B cell (primary cell): ENCODE data around the gene KPNB1. TPM values are rescaled to one million over a fixed set of nuclear protein-coding genes. Genes with fewer than 3 reads are reported as not detected.

Experiments
- ATAC-seq: fragments of 200-7000 bp; cut with Tn5 transposase; one replicate; pipeline ENCODE4 v1.10.0; 2021; ENCODE audit warnings: low read depth, mild to moderate bottlenecking, moderate number of reproducible peaks, moderate library complexity
- CTCF ChIA-PET: fragments of 350-600 bp; sonication (Branson Sonifier 250); formaldehyde crosslinking; loops from one replicate; lab custom pipeline; 2021; ENCODE audit warnings: antibody characterized with exemption, inconsistent platforms; lab: Charles Lee
- POLR2A ChIA-PET: fragments of 350-600 bp; sonication (Branson Sonifier 250); formaldehyde crosslinking; loops from one replicate; lab custom pipeline; 2021; ENCODE audit warnings: antibody characterized with exemption; lab: Charles Lee
- DNase-seq: peaks from one replicate; pipeline ENCODE4 v3.0.0; 2013
- H2AFZ ChIP-seq: 2 replicates; pipeline ENCODE4 v1.6.1; 2012; ENCODE audit warnings: mild to moderate bottlenecking, low read depth, low read length; ENCODE audit not compliant: insufficient read depth, poor library complexity, severe bottlenecking
- H3K27ac ChIP-seq, 2 donors: 1 replicate in 1 of 2; 2 replicates in 1 of 2; pipeline ENCODE4 v1.5.1; 2012 to 2013; ENCODE audit warnings: low read length in 2 of 2, mild to moderate bottlenecking in 2 of 2, moderate library complexity in 1 of 2
- H3K27me3 ChIP-seq, 4 experiments: fragments of 200-600 bp in 1 of 4; sonication (generic) in 1 of 4; replicated peaks in 1 of 4; 1 replicate in 2 of 4; 2 replicates in 2 of 4; pipeline versions ENCODE4 v1.6.1 to v1.7.0; 2013 to 2016; ENCODE audit warnings: low read length in 3 of 4, mild to moderate bottlenecking in 2 of 4, mixed read lengths in 1 of 4, moderate library complexity in 1 of 4; ENCODE audit not compliant: insufficient read depth in 4 of 4, control insufficient read depth in 3 of 4; ENCODE audit errors: control extremely low read depth in 1 of 4
- H3K36me3 ChIP-seq, 2 experiments: replicated peaks in 1 of 2; 1 replicate in 1 of 2; 2 replicates in 1 of 2; pipeline versions ENCODE4 v1.6.1 to v1.7.1; 2013; ENCODE audit warnings: low read length in 1 of 2; ENCODE audit not compliant: insufficient read depth in 2 of 2, control insufficient read depth in 1 of 2; ENCODE audit errors: control extremely low read depth in 1 of 2, extremely low read depth in 1 of 2
- H3K4me1 ChIP-seq, 2 donors: fragments of 200-600 bp in 1 of 2; sonication (generic) in 1 of 2; 1 replicate in 1 of 2; 2 replicates in 1 of 2; pipeline versions ENCODE4 v1.5.1 to v1.6.1; 2013 to 2017; ENCODE audit warnings: low read length in 2 of 2; ENCODE audit not compliant: control insufficient read depth in 2 of 2, insufficient read depth in 2 of 2
- H3K4me2 ChIP-seq: replicated peaks from 2 replicates; pipeline ENCODE3; 2012; ENCODE audit warnings: mild to moderate bottlenecking, low read depth, low read length; ENCODE audit not compliant: poor library complexity, severe bottlenecking
- H3K4me3 ChIP-seq, 5 experiments: fragments of 200-600 bp in 1 of 5; sonication (generic) in 1 of 5; 1 replicate in 3 of 5; 2 replicates in 2 of 5; pipeline versions ENCODE4 v1.5.1 to v1.7.0; 2011 to 2016; ENCODE audit warnings: low read length in 4 of 5, mild to moderate bottlenecking in 4 of 5, low read depth in 2 of 5, control low read depth in 1 of 5, moderate library complexity in 1 of 5; ENCODE audit not compliant: insufficient read depth in 1 of 5; ENCODE audit errors: control extremely low read depth in 1 of 5, extremely low read depth in 1 of 5
- H3K79me2 ChIP-seq: fragments of 200-600 bp; sonication (generic); one replicate; pipeline ENCODE4 v1.6.0; 2016; ENCODE audit warnings: low read length; ENCODE audit not compliant: control insufficient read depth, insufficient read depth
- H3K9ac ChIP-seq: fragments of 200-600 bp; sonication (generic); 2 replicates; pipeline ENCODE4 v1.6.1; 2017; ENCODE audit warnings: mild to moderate bottlenecking, low read length, moderate library complexity
- H3K9me3 ChIP-seq, 3 donors: one replicate each; pipeline versions ENCODE4 v1.6.1 to v1.7.1; 2013; ENCODE audit warnings: low read length in 2 of 3; ENCODE audit not compliant: control insufficient read depth in 2 of 3, insufficient read depth in 1 of 3; ENCODE audit errors: control extremely low read depth in 1 of 3
- H4K20me1 ChIP-seq: 2 replicates; pipeline ENCODE4 v1.6.0; 2012; ENCODE audit warnings: mild to moderate bottlenecking, low read length; ENCODE audit not compliant: insufficient read depth, control insufficient read depth, poor library complexity, severe bottlenecking
- H3K27ac Mint-ChIP-seq: one replicate; pipeline ENCODE4 v1.8.0; 2021; ENCODE audit warnings: mixed read lengths
- H3K27me3 Mint-ChIP-seq: one replicate; pipeline ENCODE4 v1.8.0; 2021; ENCODE audit warnings: mixed read lengths
- H3K4me1 Mint-ChIP-seq: one replicate; pipeline ENCODE4 v1.8.0; 2021; ENCODE audit warnings: mixed read lengths
- H3K4me3 Mint-ChIP-seq: one replicate; pipeline ENCODE4 v1.8.0; 2021; ENCODE audit warnings: mixed read lengths
- H3K9me3 Mint-ChIP-seq: one replicate; pipeline ENCODE4 v1.8.0; 2022; ENCODE audit warnings: mixed read lengths; ENCODE audit not compliant: insufficient read depth
- EZH2 ChIP-seq: IDR thresholded peaks from 2 replicates; pipeline ENCODE4 v1.6.1; 2012; ENCODE audit warnings: borderline replicate concordance, low read depth, mild to moderate bottlenecking, moderate library complexity, low read length; ENCODE audit not compliant: insufficient read depth, poor library complexity, severe bottlenecking
- WGBS: methylation state at CpG from one replicate; pipeline ENCODE4 v1.1.5; 2013; ENCODE audit warnings: missing lambda C conversion rate; ENCODE audit not compliant: insufficient coverage; 5-methylcytosine and 5-hydroxymethylcytosine counted together
- intact Hi-C: fragments of 100-400 bp; cut with micrococcal nuclease; formaldehyde crosslinking; loops from one replicate; pipeline ENCODE4 v1.10.0; 2022
- polyA plus RNA-seq: library from polyadenylated mRNA; depleted of rRNA; stranded (reverse); fragments of >200 nt; gene quantifications from 2 replicates; pipeline ENCODE4 v1.2.3, GENCODE V29; 2012
- total RNA-seq, 2 donors: library from RNA; stranded (reverse); fragments of 120-200 nt in 1 of 2; gene quantifications; 1 replicate in 1 of 2; 2 replicates in 1 of 2; pipeline versions ENCODE4 v1.2.3 to v1.2.4, GENCODE V29; 2013 to 2022
- TF ChIP-seq, protein P1 (sequence below): fragments of 200-600 bp; IDR thresholded peaks from one replicate; pipeline ENCODE4 v1.8.0; 2022; ENCODE audit warnings: antibody characterized with exemption, mild to moderate bottlenecking

The KPNB1 gene
- total and polyA plus RNA-seq, 2 donors (not counting 1 experiment from before 2014, with no cell fraction given), result 60.6 to 278 TPM

- H3K9me3 ChIP-seq, result no peaks in the 10 kb centered on the region
- TF ChIP-seq, protein P1, sequence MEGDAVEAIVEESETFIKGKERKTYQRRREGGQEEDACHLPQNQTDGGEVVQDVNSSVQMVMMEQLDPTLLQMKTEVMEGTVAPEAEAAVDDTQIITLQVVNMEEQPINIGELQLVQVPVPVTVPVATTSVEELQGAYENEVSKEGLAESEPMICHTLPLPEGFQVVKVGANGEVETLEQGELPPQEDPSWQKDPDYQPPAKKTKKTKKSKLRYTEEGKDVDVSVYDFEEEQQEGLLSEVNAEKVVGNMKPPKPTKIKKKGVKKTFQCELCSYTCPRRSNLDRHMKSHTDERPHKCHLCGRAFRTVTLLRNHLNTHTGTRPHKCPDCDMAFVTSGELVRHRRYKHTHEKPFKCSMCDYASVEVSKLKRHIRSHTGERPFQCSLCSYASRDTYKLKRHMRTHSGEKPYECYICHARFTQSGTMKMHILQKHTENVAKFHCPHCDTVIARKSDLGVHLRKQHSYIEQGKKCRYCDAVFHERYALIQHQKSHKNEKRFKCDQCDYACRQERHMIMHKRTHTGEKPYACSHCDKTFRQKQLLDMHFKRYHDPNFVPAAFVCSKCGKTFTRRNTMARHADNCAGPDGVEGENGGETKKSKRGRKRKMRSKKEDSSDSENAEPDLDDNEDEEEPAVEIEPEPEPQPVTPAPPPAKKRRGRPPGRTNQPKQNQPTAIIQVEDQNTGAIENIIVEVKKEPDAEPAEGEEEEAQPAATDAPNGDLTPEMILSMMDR, result no peak
- TF ChIP-seq EZH2, result no peak
- H3K79me2 ChIP-seq, result peaks cover 24% of the 10 kb centered on the region
- no peak overlapping the region for H3K9ac ChIP-seq
- H4K20me1 ChIP-seq, result peaks cover 26% of the 10 kb centered on the region
- no peaks in the 10 kb centered on the region for H3K27me3 ChIP-seq
- no peaks in the 10 kb centered on the region for H3K9me3 Mint-ChIP-seq
- no peak overlapping the region for H3K4me2 ChIP-seq
- no peak overlapping the region for H3K4me3 ChIP-seq
- H3K27ac Mint-ChIP-seq, result no peak overlapping the region
- intact Hi-C loops, result no loop called here
- H3K27me3 Mint-ChIP-seq, result no peaks in the 10 kb centered on the region
- ChIA-PET CTCF (interaction anchor here (1.0 to 2.0 kb wide), 4 partner anchors 9 to 57 kb away, joined by 3 to 12 read pairs (median 4); no protein-coding TSS in a partner anchor), POLR2A (no interaction called here)
- WGBS, result 100% methylated on average over 2 of the region's 2 CpGs
- H3K4me3 Mint-ChIP-seq, result no peak overlapping the region
- H3K4me1 ChIP-seq, result peaks cover 0 to under 1% of the 10 kb centered on the region in 2 donors
- ATAC-seq, result no peak
- no peak overlapping the region for H2AFZ ChIP-seq
- peaks cover 12 to 93% of the 10 kb centered on the region in 2 experiments for H3K36me3 ChIP-seq
- H3K27ac ChIP-seq, result no peak overlapping the region
- DNase-seq, result no peak
- H3K4me1 Mint-ChIP-seq, result peaks cover 3% of the 10 kb centered on the region
Observed at GRCh38 chr17:47675380-47676198, 25.9 kb downstream of the KPNB1 start.

GRCh38 chr17:47676199-47676472 is 26.4 kb downstream of the KPNB1 start:
- Mint-ChIP-seq H3K4me3 (no peak overlapping the region), H3K27me3 (no peaks in the 10 kb centered on the region), H3K4me1 (no peaks in the 10 kb centered on the region), H3K9me3 (no peaks in the 10 kb centered on the region), H3K27ac (no peak overlapping the region)
- CTCF ChIA-PET, result interaction anchor here (1.0 to 1.2 kb wide), 4 partner anchors 9 to 21 kb away, joined by 3 to 4 read pairs (median 3); no protein-coding TSS in a partner anchor
- Histone ChIP-seq H3K27ac (no peak overlapping the region), H2AFZ (no peak overlapping the region), H3K9me3 (no peaks in the 10 kb centered on the region), H3K9ac (no peak overlapping the region), H3K79me2 (peaks cover 24% of the 10 kb centered on the region), H3K4me2 (no peak overlapping the region), H4K20me1 (peaks cover 26% of the 10 kb centered on the region), H3K36me3 (peaks cover 12 to 93% of the 10 kb centered on the region in 2 experiments), H3K27me3 (no peaks in the 10 kb centered on the region), H3K4me1 (no peaks in the 10 kb centered on the region), H3K4me3 (no peak overlapping the region)
- 97% methylated on average over 4 of the region's 4 CpGs for WGBS
- intact Hi-C loops, result no loop called here
- POLR2A ChIA-PET, result interaction anchor here (0.6 kb wide), 2 partner anchors 287 to 1555 kb away, joined by 3 to 5 read pairs; no protein-coding TSS in a partner anchor
- ATAC-seq (no peak), DNase-seq (no peak)
- TF ChIP-seq, protein P1, result no peak
- no peak for TF ChIP-seq EZH2
